GM19025 (cell line): Measurements from ENCODE around the gene PYGB.
"Not testable (repeated sequence)": the region's sequence is repeated elsewhere in the genome, so short reads cannot be mapped to it uniquely, and the experiment has no call there.

Experiments
- ATAC-seq: cut with Tn5 transposase; IDR thresholded peaks from one replicate; pipeline ENCODE4 v1.9.1; 2021; ENCODE audit warnings: mild to moderate bottlenecking, low read depth, moderate library complexity; ENCODE audit not compliant: unreplicated experiment

PYGB gene

GRCh38 chr20:25229486-25230165 lies 18.3 kb upstream of the PYGB start:
- ATAC-seq: no peak

GRCh38 chr20:25230166-25230831 lies 17.6 kb upstream of the PYGB start:
- peak; percentile 86 for ATAC-seq

- no peak for ATAC-seq
These were observed 14.7 kb upstream of the PYGB start for GRCh38 chr20:25233016-25233772.

GRCh38 chr20:25234009-25234849 lies 13.7 kb upstream of the PYGB start:
- ATAC-seq: not testable (repeated sequence)

GRCh38 chr20:25236450-25237304 lies 11.2 kb upstream of the PYGB start:
- no peak for ATAC-seq

GRCh38 chr20:25237610-25238318 lies 10.1 kb upstream of the PYGB start:
- no peak for ATAC-seq

- ATAC-seq: no peak
These were observed 9.4 kb upstream of the PYGB start for GRCh38 chr20:25238319-25239037.

- no peak for ATAC-seq
These were observed 8.2 kb upstream of the PYGB start for GRCh38 chr20:25239387-25240370.

- ATAC-seq: not testable (repeated sequence)
These were observed 6.8 kb upstream of the PYGB start for GRCh38 chr20:25240851-25241658.

GRCh38 chr20:25241659-25241955 lies 6.3 kb upstream of the PYGB start:
- ATAC-seq: not testable (repeated sequence)

GRCh38 chr20:25242231-25242630 lies 5.7 kb upstream of the PYGB start:
- ATAC-seq: no peak

GRCh38 chr20:25243416-25243979 lies 4.4 kb upstream of the PYGB start:
- no peak for ATAC-seq

- ATAC-seq: no peak
These were observed 2.9 kb upstream of the PYGB start for GRCh38 chr20:25244976-25245375.

- ATAC-seq: no peak
These were observed 2.4 kb upstream of the PYGB start for GRCh38 chr20:25245461-25245860.

- no peak for ATAC-seq
These were observed 1.5 kb upstream of the PYGB start for GRCh38 chr20:25246182-25246999.
